ENCODE measurements around the gene RUBCNL.
"Not testable (repeated sequence)": the region's sequence is repeated elsewhere in the genome, so short reads cannot be mapped to it uniquely, and the experiment has no call there.

Gene RUBCNL

DNA sequence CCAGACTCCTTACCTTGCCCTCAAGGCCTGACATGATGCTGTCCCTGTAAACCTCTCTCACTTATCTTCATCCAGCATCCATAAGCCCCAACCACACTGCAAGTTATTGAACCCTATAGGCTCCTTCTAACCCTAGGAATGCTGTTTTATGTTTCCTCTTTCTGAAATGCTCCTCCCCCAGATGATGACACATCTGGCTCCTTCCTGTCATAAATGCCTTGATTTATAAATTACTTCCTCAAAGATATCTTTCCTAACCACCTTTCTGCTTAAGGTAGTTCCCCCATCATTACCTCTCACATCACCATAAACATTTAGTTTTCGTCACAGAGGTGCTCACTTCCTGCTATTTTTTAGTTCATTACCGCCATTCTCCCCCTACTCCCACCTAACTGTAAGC is 12.3 kb downstream of the RUBCNL start:
- in situ Hi-C loops (cut with HindIII; ENCODE audit: low sequenced_read_pairs), result no loop called here

GRCh38 chr13:46373623-46374022 is 13.4 kb downstream of the RUBCNL start:
- in situ Hi-C loops (cut with HindIII; ENCODE audit: low sequenced_read_pairs), result no loop called here

DNA sequence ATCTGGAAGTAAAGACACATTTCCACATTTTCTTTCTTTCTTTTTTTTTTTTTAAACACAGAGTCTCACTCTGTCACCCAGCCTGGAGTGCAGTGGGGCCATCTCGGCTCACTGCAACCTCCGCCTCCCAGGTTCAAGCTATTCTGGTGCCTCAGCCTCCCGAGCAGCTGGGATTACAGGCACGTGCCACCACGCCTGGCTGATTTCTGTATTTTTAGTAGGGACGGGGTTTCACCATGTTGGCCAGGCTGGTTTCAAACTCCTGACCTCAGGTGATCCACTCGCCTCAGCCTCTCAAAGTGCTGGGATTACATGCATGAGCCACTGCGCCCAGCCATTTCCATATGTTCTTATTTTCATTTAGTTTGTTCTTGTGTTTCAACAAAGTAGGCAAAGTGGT is 14.1 kb downstream of the RUBCNL start:
- in situ Hi-C loops (cut with HindIII; ENCODE audit: low sequenced_read_pairs), result not testable (repeated sequence)

DNA sequence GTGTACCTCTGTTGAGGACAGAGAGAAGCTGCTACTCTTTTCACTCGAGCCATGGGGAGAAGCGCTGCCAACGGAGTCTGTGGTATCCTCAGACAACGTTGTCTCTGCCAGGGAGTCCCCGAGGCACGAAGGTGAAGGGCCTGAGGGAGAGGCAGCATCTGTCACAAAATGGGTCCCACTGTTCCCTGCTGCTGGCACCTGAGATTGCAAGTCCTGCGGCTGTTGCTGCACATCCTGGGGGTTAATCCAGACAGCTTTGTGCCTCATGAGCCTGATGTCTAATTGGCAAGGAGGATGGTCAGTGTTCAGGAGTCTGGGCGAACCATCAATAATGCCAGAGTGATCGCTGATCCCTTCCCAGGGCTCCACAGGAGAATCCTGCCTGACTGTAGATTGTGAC is 15.0 kb downstream of the RUBCNL start:
- in situ Hi-C loops (cut with HindIII; ENCODE audit: low sequenced_read_pairs), result no loop called here

DNA sequence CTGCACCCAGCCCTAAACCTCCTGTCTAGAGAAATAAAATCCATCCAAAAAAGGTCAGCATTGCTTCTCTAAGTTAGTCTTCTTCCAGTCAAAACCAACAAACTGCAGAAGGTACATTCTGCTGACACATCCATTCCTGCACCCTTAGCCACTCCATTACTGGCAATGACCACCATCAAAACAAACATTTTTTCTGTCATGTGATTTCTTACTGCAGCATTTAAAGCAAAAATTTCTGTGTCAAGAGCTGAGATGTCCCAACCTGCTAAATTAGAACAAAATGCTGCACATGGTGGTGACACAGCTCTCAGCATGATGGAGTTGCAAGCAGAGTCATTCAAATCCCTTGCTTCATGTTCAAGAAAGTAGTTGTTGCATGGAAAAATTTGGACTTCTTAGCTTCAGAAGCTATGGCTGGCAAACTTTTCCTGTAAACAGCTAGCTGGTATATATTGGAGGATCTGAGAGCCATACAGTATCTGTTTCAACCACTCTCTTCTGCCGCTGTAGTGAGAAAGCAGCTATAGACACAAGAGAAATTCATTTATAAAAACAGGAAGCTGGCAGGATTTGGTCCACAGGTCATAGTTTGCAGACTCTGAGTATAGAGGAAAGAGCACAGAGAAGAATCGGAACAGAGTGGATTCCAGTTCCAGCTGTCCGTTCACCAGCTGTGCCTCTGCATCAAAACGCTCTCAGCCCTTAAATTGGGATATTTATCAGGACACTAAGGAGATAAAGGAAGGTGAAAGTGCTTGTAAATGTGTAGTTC is 17.4 kb downstream of the RUBCNL start:
- in situ Hi-C loops (cut with HindIII; ENCODE audit: low sequenced_read_pairs), result no loop called here

- in situ Hi-C loops (cut with HindIII; ENCODE audit: low sequenced_read_pairs), result no loop called here
Measured at GRCh38 chr13:46367617-46368327, 19.3 kb downstream of the RUBCNL start.

DNA sequence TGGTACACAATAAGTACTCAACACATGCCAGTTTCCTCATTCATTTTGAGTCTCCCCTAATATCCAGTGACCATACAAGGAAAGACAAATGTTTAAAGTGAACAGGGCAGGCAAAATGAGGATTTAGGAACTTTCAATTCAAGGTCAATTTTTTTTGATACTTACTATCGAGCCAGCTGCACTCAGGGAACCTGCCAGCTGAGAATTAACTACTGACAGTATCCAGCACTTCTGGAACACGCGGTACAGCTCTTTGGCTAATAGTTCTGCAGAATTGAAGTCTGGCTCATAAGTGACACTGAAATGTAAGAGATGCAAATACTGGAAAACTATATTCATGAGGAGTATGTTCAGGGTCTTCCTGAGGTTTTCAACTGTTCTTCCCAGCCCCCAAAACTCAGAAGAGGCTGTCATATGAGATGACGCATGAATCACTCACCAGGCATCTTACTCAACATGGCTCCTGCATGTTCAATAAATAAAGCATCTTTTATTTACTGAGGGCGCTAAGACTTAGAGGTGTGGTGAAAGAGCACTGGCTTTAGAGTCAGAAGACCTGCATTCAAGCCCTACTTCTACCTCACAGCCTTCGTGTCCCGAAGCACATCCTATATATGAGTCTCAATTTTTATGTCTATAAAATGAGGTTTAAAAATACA is 25.6 kb downstream of the RUBCNL start:
- in situ Hi-C loops (cut with HindIII; ENCODE audit: low sequenced_read_pairs), result no loop called here

- in situ Hi-C loops (cut with HindIII; ENCODE audit: low sequenced_read_pairs), result no loop called here
Measured at GRCh38 chr13:46360604-46361003, 26.4 kb downstream of the RUBCNL start.

DNA sequence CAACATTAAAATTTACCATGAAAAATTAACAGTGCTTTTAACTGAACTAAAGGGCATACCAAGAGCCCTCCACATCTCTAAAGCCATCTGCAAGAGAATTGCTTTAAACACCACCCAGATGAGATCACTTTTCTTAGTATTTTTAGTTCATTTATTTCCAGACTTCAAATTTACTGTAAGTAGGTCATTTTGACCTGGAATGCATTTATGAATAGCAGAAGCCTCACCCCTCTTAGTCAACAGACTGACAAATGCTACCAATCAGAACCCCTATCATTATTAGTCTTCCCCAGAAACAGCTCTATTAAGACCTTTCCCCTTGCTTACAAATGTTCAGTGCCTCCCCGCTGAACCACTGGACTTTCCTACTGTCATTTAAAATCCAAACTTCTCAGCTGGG is 27.3 kb downstream of the RUBCNL start:
- in situ Hi-C loops (cut with HindIII; ENCODE audit: low sequenced_read_pairs), result no loop called here

GRCh38 chr13:46355901-46356590 is 31.0 kb downstream of the RUBCNL start:
- in situ Hi-C loops (cut with HindIII; ENCODE audit: low sequenced_read_pairs), result no loop called here

- in situ Hi-C loops (cut with HindIII; ENCODE audit: low sequenced_read_pairs), result no loop called here
Measured at GRCh38 chr13:46355088-46355468, 32.0 kb downstream of the RUBCNL start.

DNA sequence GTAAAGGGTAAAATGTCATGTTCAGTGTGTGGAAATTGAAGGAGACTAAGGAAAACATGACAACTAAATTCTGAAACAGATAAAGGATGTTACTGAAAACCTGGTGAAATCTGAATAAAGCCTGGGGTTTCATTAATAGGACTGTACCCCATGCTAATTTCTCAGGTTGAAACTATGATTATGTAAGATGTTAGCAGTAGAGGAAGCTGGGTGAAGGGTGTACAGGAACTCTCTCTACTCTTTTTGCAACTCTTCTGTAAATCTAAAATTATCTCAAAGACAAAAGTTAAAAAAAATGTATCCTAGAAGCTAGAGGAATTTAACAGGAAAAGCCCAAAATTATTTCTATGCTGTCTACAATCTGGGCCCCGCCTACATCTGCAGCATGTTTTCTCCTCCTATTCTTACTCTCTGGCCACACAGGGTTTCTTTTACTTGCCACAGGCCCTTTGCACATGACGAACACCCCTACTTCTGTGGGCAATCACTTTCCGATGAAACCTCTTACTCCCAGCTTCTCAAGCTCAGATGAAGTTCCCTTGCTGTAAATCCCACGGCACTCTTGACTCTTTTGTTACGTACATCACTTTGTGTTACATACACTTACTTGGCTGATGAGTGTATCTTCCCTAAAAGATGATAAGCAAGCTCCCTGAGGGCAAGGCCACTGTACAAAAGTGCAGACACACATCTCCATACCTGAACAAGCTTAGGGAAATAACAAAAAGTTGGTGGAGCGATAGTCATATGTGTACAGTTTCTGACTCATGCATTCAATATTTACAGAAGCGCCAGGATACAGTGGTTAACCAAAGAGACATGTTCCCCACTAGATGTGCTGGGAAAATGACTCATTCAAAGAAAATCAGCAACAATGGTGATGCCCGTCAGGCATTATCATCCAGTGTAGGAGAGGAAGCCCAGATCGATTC is 32.6 kb downstream of the RUBCNL start:
- in situ Hi-C loops (cut with HindIII; ENCODE audit: low sequenced_read_pairs), result no loop called here

- in situ Hi-C loops (cut with HindIII; ENCODE audit: low sequenced_read_pairs), result no loop called here
Measured at GRCh38 chr13:46352805-46353204, 34.2 kb downstream of the RUBCNL start.

- in situ Hi-C loops (cut with HindIII; ENCODE audit: low sequenced_read_pairs), result no loop called here
Measured at GRCh38 chr13:46350003-46350402, 37.0 kb downstream of the RUBCNL start.

GRCh38 chr13:46348961-46349360 is 38.1 kb downstream of the RUBCNL start:
- in situ Hi-C loops (cut with HindIII; ENCODE audit: low sequenced_read_pairs), result no loop called here

DNA sequence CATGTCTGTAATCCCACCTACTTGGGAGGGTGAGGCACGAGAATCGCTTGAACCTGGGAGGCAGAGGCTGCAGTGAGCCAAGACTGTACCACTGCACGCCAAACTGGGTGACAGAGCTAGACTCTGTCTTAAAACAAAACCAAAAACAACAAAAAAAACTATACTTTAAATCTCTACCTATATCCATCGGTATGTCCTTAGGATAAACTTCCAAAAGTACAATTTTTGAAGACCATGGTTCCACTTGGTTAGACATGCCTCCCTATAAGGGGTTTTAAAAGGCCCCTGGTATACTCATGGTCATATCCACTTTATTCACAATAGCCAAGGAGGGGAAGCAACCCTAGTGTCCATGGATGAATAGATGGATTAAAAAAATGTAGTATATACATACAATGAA is 39.8 kb downstream of the RUBCNL start:
- in situ Hi-C loops (cut with HindIII; ENCODE audit: low sequenced_read_pairs), result no loop called here

GRCh38 chr13:46345866-46346265 is 41.2 kb downstream of the RUBCNL start:
- in situ Hi-C loops (cut with HindIII; ENCODE audit: low sequenced_read_pairs), result no loop called here

GRCh38 chr13:46345398-46345797 is 41.7 kb downstream of the RUBCNL start:
- in situ Hi-C loops (cut with HindIII; ENCODE audit: low sequenced_read_pairs), result no loop called here

DNA sequence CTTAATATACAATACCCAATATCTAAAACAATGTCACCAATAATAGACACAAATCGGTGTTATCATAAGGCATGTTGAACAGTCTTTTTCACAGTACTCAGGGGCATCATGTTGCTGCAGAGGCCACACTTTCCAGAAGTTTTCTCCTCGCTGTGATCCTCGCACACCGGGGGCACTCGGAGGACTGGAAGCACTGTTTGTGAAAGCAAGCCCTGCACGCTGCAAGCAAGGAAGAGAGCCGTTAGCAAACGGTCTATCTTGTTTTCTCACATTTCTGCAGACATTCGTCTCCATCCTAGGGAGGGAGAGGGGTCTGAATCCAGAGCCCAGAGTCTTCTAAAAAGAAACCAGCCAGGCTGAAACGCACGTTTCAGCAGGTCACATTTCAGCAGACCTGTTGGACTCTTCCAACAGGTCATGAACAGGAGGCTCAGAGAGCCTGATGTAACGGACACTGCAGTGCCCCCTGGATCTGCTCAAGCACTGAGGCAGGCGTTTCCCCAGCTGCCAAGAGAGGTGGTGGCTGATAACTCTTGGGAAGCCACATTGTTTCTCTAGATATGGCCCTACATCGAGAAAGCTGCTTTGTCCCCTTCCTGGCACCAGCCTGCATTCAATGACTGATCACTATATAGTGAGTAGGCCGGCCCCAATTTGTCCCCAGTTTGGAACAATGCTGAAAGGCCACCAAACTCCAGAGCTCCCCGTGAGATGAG is 43.6 kb downstream of the RUBCNL start:
- in situ Hi-C loops (cut with HindIII; ENCODE audit: low sequenced_read_pairs), result no loop called here

DNA sequence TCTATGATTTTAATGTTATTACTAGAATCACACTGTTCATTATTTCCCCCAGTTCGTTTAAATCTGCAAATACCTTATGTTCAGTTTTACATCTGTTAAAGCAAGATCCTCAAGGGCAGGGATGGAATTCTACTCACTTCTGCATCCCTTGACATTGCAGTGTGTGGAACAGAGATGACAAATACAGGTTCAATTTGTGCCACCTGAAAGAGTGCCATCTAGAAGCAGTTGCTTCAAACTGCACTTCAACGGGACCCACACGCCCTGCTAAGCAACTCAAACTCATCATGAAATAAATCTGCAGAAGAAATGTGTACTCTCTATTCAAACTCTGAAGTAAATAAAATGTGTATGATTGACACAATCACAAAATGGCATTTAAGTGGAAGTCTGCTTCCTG is 44.5 kb downstream of the RUBCNL start:
- in situ Hi-C loops (cut with HindIII; ENCODE audit: low sequenced_read_pairs), result no loop called here
